B cell (primary cell): ENCODE results near the gene IFT122. TPM values are rescaled to one million over a fixed set of nuclear protein-coding genes. Genes with fewer than 3 reads are reported as not detected.

Experiments
- ATAC-seq: fragments of 200-7000 bp; cut with Tn5 transposase; one replicate; pipeline ENCODE4 v1.10.0; 2021; ENCODE audit warnings: low read depth, mild to moderate bottlenecking, moderate number of reproducible peaks, moderate library complexity
- CTCF ChIA-PET: fragments of 350-600 bp; sonication (Branson Sonifier 250); formaldehyde crosslinking; loops from one replicate; lab custom pipeline; 2021; ENCODE audit warnings: antibody characterized with exemption, inconsistent platforms; lab: Charles Lee
- POLR2A ChIA-PET: fragments of 350-600 bp; sonication (Branson Sonifier 250); formaldehyde crosslinking; loops from one replicate; lab custom pipeline; 2021; ENCODE audit warnings: antibody characterized with exemption; lab: Charles Lee
- DNase-seq: peaks from one replicate; pipeline ENCODE4 v3.0.0; 2013
- H2AFZ ChIP-seq: 2 replicates; pipeline ENCODE4 v1.6.1; 2012; ENCODE audit warnings: mild to moderate bottlenecking, low read depth, low read length; ENCODE audit not compliant: insufficient read depth, poor library complexity, severe bottlenecking
- H3K27ac ChIP-seq, 2 donors: 1 replicate in 1 of 2; 2 replicates in 1 of 2; pipeline ENCODE4 v1.5.1; 2012 to 2013; ENCODE audit warnings: low read length in 2 of 2, mild to moderate bottlenecking in 2 of 2, moderate library complexity in 1 of 2
- H3K27me3 ChIP-seq, 4 experiments: fragments of 200-600 bp in 1 of 4; sonication (generic) in 1 of 4; replicated peaks in 1 of 4; 1 replicate in 2 of 4; 2 replicates in 2 of 4; pipeline versions ENCODE4 v1.6.1 to v1.7.0; 2013 to 2016; ENCODE audit warnings: low read length in 3 of 4, mild to moderate bottlenecking in 2 of 4, mixed read lengths in 1 of 4, moderate library complexity in 1 of 4; ENCODE audit not compliant: insufficient read depth in 4 of 4, control insufficient read depth in 3 of 4; ENCODE audit errors: control extremely low read depth in 1 of 4
- H3K36me3 ChIP-seq, 2 experiments: replicated peaks in 1 of 2; 1 replicate in 1 of 2; 2 replicates in 1 of 2; pipeline versions ENCODE4 v1.6.1 to v1.7.1; 2013; ENCODE audit warnings: low read length in 1 of 2; ENCODE audit not compliant: insufficient read depth in 2 of 2, control insufficient read depth in 1 of 2; ENCODE audit errors: control extremely low read depth in 1 of 2, extremely low read depth in 1 of 2
- H3K4me1 ChIP-seq, 2 donors: fragments of 200-600 bp in 1 of 2; sonication (generic) in 1 of 2; 1 replicate in 1 of 2; 2 replicates in 1 of 2; pipeline versions ENCODE4 v1.5.1 to v1.6.1; 2013 to 2017; ENCODE audit warnings: low read length in 2 of 2; ENCODE audit not compliant: control insufficient read depth in 2 of 2, insufficient read depth in 2 of 2
- H3K4me2 ChIP-seq: replicated peaks from 2 replicates; pipeline ENCODE3; 2012; ENCODE audit warnings: mild to moderate bottlenecking, low read depth, low read length; ENCODE audit not compliant: poor library complexity, severe bottlenecking
- H3K4me3 ChIP-seq, 5 experiments: fragments of 200-600 bp in 1 of 5; sonication (generic) in 1 of 5; 1 replicate in 3 of 5; 2 replicates in 2 of 5; pipeline versions ENCODE4 v1.5.1 to v1.7.0; 2011 to 2016; ENCODE audit warnings: low read length in 4 of 5, mild to moderate bottlenecking in 4 of 5, low read depth in 2 of 5, control low read depth in 1 of 5, moderate library complexity in 1 of 5; ENCODE audit not compliant: insufficient read depth in 1 of 5; ENCODE audit errors: control extremely low read depth in 1 of 5, extremely low read depth in 1 of 5
- H3K79me2 ChIP-seq: fragments of 200-600 bp; sonication (generic); one replicate; pipeline ENCODE4 v1.6.0; 2016; ENCODE audit warnings: low read length; ENCODE audit not compliant: control insufficient read depth, insufficient read depth
- H3K9ac ChIP-seq: fragments of 200-600 bp; sonication (generic); 2 replicates; pipeline ENCODE4 v1.6.1; 2017; ENCODE audit warnings: mild to moderate bottlenecking, low read length, moderate library complexity
- H3K9me3 ChIP-seq, 3 donors: one replicate each; pipeline versions ENCODE4 v1.6.1 to v1.7.1; 2013; ENCODE audit warnings: low read length in 2 of 3; ENCODE audit not compliant: control insufficient read depth in 2 of 3, insufficient read depth in 1 of 3; ENCODE audit errors: control extremely low read depth in 1 of 3
- H4K20me1 ChIP-seq: 2 replicates; pipeline ENCODE4 v1.6.0; 2012; ENCODE audit warnings: mild to moderate bottlenecking, low read length; ENCODE audit not compliant: insufficient read depth, control insufficient read depth, poor library complexity, severe bottlenecking
- H3K27ac Mint-ChIP-seq: one replicate; pipeline ENCODE4 v1.8.0; 2021; ENCODE audit warnings: mixed read lengths
- H3K27me3 Mint-ChIP-seq: one replicate; pipeline ENCODE4 v1.8.0; 2021; ENCODE audit warnings: mixed read lengths
- H3K4me1 Mint-ChIP-seq: one replicate; pipeline ENCODE4 v1.8.0; 2021; ENCODE audit warnings: mixed read lengths
- H3K4me3 Mint-ChIP-seq: one replicate; pipeline ENCODE4 v1.8.0; 2021; ENCODE audit warnings: mixed read lengths
- H3K9me3 Mint-ChIP-seq: one replicate; pipeline ENCODE4 v1.8.0; 2022; ENCODE audit warnings: mixed read lengths; ENCODE audit not compliant: insufficient read depth
- CTCF ChIP-seq: fragments of 200-600 bp; IDR thresholded peaks from one replicate; pipeline ENCODE4 v1.8.0; 2022; ENCODE audit warnings: antibody characterized with exemption, mild to moderate bottlenecking
- EZH2 ChIP-seq: IDR thresholded peaks from 2 replicates; pipeline ENCODE4 v1.6.1; 2012; ENCODE audit warnings: borderline replicate concordance, low read depth, mild to moderate bottlenecking, moderate library complexity, low read length; ENCODE audit not compliant: insufficient read depth, poor library complexity, severe bottlenecking
- WGBS: methylation state at CpG from one replicate; pipeline ENCODE4 v1.1.5; 2013; ENCODE audit warnings: missing lambda C conversion rate; ENCODE audit not compliant: insufficient coverage; 5-methylcytosine and 5-hydroxymethylcytosine counted together
- intact Hi-C: fragments of 100-400 bp; cut with micrococcal nuclease; formaldehyde crosslinking; loops from one replicate; pipeline ENCODE4 v1.10.0; 2022
- polyA plus RNA-seq: library from polyadenylated mRNA; depleted of rRNA; stranded (reverse); fragments of >200 nt; gene quantifications from 2 replicates; pipeline ENCODE4 v1.2.3, GENCODE V29; 2012
- total RNA-seq, 2 donors: library from RNA; stranded (reverse); fragments of 120-200 nt in 1 of 2; gene quantifications; 1 replicate in 1 of 2; 2 replicates in 1 of 2; pipeline versions ENCODE4 v1.2.3 to v1.2.4, GENCODE V29; 2013 to 2022

Gene IFT122
- total and polyA plus RNA-seq, 2 donors (not counting 1 experiment from before 2014, with no cell fraction given), result 14.0 to 34.3 TPM

DNA sequence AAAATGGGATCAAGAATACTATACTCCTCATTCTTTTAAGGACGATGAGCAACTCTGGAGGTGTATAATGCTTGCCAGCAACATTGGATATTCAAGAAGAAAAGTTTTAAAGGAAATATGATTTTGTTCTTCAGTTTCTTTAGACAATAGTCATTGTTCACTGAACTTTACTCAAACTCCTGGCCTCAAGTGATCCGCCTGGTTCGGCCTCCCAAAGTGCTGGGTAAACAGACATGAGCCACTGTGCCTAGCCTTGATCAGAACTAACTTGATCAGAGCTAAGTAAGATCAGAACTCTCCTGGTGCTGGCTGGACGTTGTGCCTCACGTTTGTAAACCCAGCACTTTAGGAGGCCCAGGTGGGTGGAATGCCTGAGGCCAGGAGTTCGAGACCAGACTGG lies 24.2 kb upstream of the IFT122 start:
- TF ChIP-seq EZH2 (no peak), CTCF (no peak)
- H3K4me3 Mint-ChIP-seq, result no peak overlapping the region
- no peaks in the 10 kb centered on the region for H3K27me3 ChIP-seq
- H4K20me1 ChIP-seq, result no peaks in the 10 kb centered on the region
- H3K9ac ChIP-seq, result no peak overlapping the region
- peaks cover 0 to 4% (median 0%) of the 10 kb centered on the region in 3 donors for H3K9me3 ChIP-seq
- no peaks in the 10 kb centered on the region for H3K79me2 ChIP-seq
- no peak overlapping the region for H2AFZ ChIP-seq
- 90% methylated on average over 5 of the region's 6 CpGs for WGBS
- H3K27ac ChIP-seq, result no peak overlapping the region
- DNase-seq (no peak), ATAC-seq (no peak)
- no peaks in the 10 kb centered on the region for H3K4me1 ChIP-seq
- H3K4me2 ChIP-seq, result no peak overlapping the region
- CTCF ChIA-PET, result no interaction called here
- no peaks in the 10 kb centered on the region for H3K36me3 ChIP-seq
- H3K4me3 ChIP-seq, result no peak overlapping the region
- H3K27me3 Mint-ChIP-seq, result no peaks in the 10 kb centered on the region
- intact Hi-C loops, result no loop called here
- peaks cover 7% of the 10 kb centered on the region for H3K4me1 Mint-ChIP-seq
- POLR2A ChIA-PET, result no interaction called here
- H3K27ac Mint-ChIP-seq, result no peak overlapping the region
- H3K9me3 Mint-ChIP-seq, result peaks cover under 1% of the 10 kb centered on the region

GRCh38 chr3:129416415-129416814 lies 23.6 kb upstream of the IFT122 start:
- CTCF ChIA-PET, result interaction anchor here (1.9 kb wide), 1 partner anchor 33 kb away, joined by 6 read pairs; no protein-coding TSS in a partner anchor

More at GRCh38 chr3:129416415-129416814, 23.6 kb upstream of the IFT122 start:
- Histone ChIP-seq H3K9ac (no peak overlapping the region), H3K4me2 (no peak overlapping the region), H3K27ac (no peak overlapping the region), H4K20me1 (no peaks in the 10 kb centered on the region), H3K9me3 (no peaks in the 10 kb centered on the region), H3K4me1 (no peaks in the 10 kb centered on the region), H3K27me3 (no peaks in the 10 kb centered on the region), H3K36me3 (no peaks in the 10 kb centered on the region), H3K79me2 (no peaks in the 10 kb centered on the region), H2AFZ (no peak overlapping the region), H3K4me3 (no peak overlapping the region)
- ATAC-seq (no peak), DNase-seq (no peak)
- WGBS, result 100% methylated on average over 1 of the region's 4 CpGs
- intact Hi-C loops, result no loop called here
- Mint-ChIP-seq H3K27me3 (no peaks in the 10 kb centered on the region), H3K4me1 (peaks cover 7% of the 10 kb centered on the region), H3K4me3 (no peak overlapping the region), H3K27ac (no peak overlapping the region), H3K9me3 (peaks cover 4% of the 10 kb centered on the region)
- TF ChIP-seq EZH2 (no peak), CTCF (no peak)
- POLR2A ChIA-PET, result no interaction called here
